IMR-90 (cell line): ENCODE measurements around the gene NR5A1. TPM values are rescaled to one million over a fixed set of nuclear protein-coding genes. Genes with fewer than 3 reads are reported as not detected.

Source experiments
- ATAC-seq: fragments of 200-7000 bp; cut with Tn5 transposase; 2 replicates; pipeline ENCODE4 v1.9.1; 2020; ENCODE audit warnings: low read depth, mild to moderate bottlenecking, moderate library complexity
- BruUV-seq: library from RNA; stranded (reverse); fragments of 400-500 nt; replicated peaks from 2 replicates; lab custom pipeline; 2021; lab: Mats Ljungman, UMichigan
- CTCF ChIA-PET: fragments of 300-600 bp; formaldehyde crosslinking; extraction: SDS; loops from one replicate; lab custom pipeline; 2021; ENCODE audit warnings: antibody characterized with exemption; lab: Yijun Ruan, JAX
- POLR2A ChIA-PET: fragments of 300-600 bp; sonication (Branson Sonifier 250); formaldehyde crosslinking; loops from one replicate; lab custom pipeline; 2022; ENCODE audit warnings: antibody characterized with exemption; ENCODE audit not compliant: unreplicated experiment; lab: Charles Lee
- DNase-seq: peaks from one replicate; pipeline ENCODE4 v3.0.0; 2013
- H2AFZ ChIP-seq: replicated peaks from 2 replicates; pipeline ENCODE3; 2013; ENCODE audit warnings: low read length, mild to moderate bottlenecking; ENCODE audit not compliant: poor library complexity
- H2AK5ac ChIP-seq: 2 replicates; pipeline ENCODE4 v1.6.1; 2013; ENCODE audit warnings: low read depth, low read length, inconsistent platforms
- H2AK9ac ChIP-seq: replicated peaks from 2 replicates; pipeline ENCODE3; 2013; ENCODE audit warnings: mild to moderate bottlenecking, low read depth, low read length, moderate library complexity; ENCODE audit not compliant: poor library complexity
- H2BK120ac ChIP-seq: 2 replicates; pipeline ENCODE4 v1.6.1; 2013; ENCODE audit warnings: low read depth, low read length, inconsistent platforms
- H2BK15ac ChIP-seq: 3 replicates; pipeline ENCODE4 v1.6.1; 2013; ENCODE audit warnings: low read depth, low read length, inconsistent platforms
- H2BK20ac ChIP-seq: 2 replicates; pipeline ENCODE4 v1.6.1; 2013; ENCODE audit warnings: low read depth, mild to moderate bottlenecking, inconsistent platforms, low read length, moderate library complexity
- H2BK5ac ChIP-seq: 2 replicates; pipeline ENCODE4 v1.6.1; 2013; ENCODE audit warnings: mild to moderate bottlenecking, low read depth, low read length, inconsistent platforms; ENCODE audit not compliant: poor library complexity, severe bottlenecking
- H3K14ac ChIP-seq: replicated peaks from 2 replicates; pipeline ENCODE4 v1.6.1; 2013; ENCODE audit warnings: low read depth, low read length, inconsistent platforms
- H3K18ac ChIP-seq: 2 replicates; pipeline ENCODE4 v1.6.1; 2013; ENCODE audit warnings: low read depth, low read length, control low read depth
- H3K23ac ChIP-seq: 2 replicates; pipeline ENCODE4 v1.6.1; 2013; ENCODE audit warnings: low read depth, low read length, inconsistent platforms
- H3K27ac ChIP-seq: 2 replicates; pipeline ENCODE4 v1.5.1; 2013; ENCODE audit warnings: mild to moderate bottlenecking, control low read depth, low read length; ENCODE audit not compliant: insufficient read depth
- H3K27me3 ChIP-seq: 2 replicates; pipeline ENCODE4 v1.6.1; 2013; ENCODE audit warnings: low read length; ENCODE audit not compliant: control insufficient read depth, insufficient read depth
- H3K36me3 ChIP-seq: 2 replicates; pipeline ENCODE4 v1.6.1; 2013; ENCODE audit warnings: low read length, mixed read lengths; ENCODE audit not compliant: control insufficient read depth, insufficient read depth
- H3K4ac ChIP-seq: 2 replicates; pipeline ENCODE4 v1.6.1; 2013; ENCODE audit warnings: low read depth, low read length, inconsistent platforms
- H3K4me1 ChIP-seq: 2 replicates; pipeline ENCODE4 v1.6.1; 2013; ENCODE audit warnings: low read length, mixed read lengths; ENCODE audit not compliant: control insufficient read depth, insufficient read depth
- H3K4me2 ChIP-seq: 2 replicates; pipeline ENCODE4 v1.6.1; 2013; ENCODE audit warnings: low read depth, mild to moderate bottlenecking, control low read depth, low read length, moderate library complexity
- H3K4me3 ChIP-seq: 2 replicates; pipeline ENCODE4 v1.5.1; 2013; ENCODE audit warnings: low read depth, mild to moderate bottlenecking, control low read depth, low read length, moderate library complexity; ENCODE audit not compliant: insufficient read depth
- H3K56ac ChIP-seq: 2 replicates; pipeline ENCODE4 v1.6.1; 2013; ENCODE audit warnings: low read length, inconsistent platforms; ENCODE audit not compliant: insufficient read depth; ENCODE audit errors: extremely low read depth
- H3K79me1 ChIP-seq, 2 experiments: 2 replicates each; pipeline ENCODE4 v1.6.1; 2013; ENCODE audit warnings: low read length in 2 of 2, inconsistent platforms in 1 of 2, low read depth in 1 of 2
- H3K9ac ChIP-seq: 2 replicates; pipeline ENCODE4 v1.6.1; 2013; ENCODE audit warnings: low read depth, low read length, control low read depth
- H3K9me1 ChIP-seq: 2 replicates; pipeline ENCODE4 v1.6.1; 2013; ENCODE audit warnings: low read length, inconsistent platforms; ENCODE audit not compliant: insufficient read depth
- H3K9me3 ChIP-seq: 2 replicates; pipeline ENCODE4 v1.6.1; 2013; ENCODE audit warnings: low read length; ENCODE audit not compliant: control insufficient read depth, insufficient read depth
- H4K20me1 ChIP-seq: 2 replicates; pipeline ENCODE4 v1.6.1; 2013; ENCODE audit warnings: low read length, inconsistent platforms; ENCODE audit not compliant: insufficient read depth
- H4K5ac ChIP-seq: 2 replicates; pipeline ENCODE4 v1.6.1; 2013; ENCODE audit warnings: mild to moderate bottlenecking, low read depth, low read length, control low read depth
- H4K8ac ChIP-seq, 2 experiments: 2 replicates each; pipeline ENCODE4 v1.6.1; 2013; ENCODE audit warnings: low read depth in 2 of 2, low read length in 2 of 2, control low read depth in 1 of 2, inconsistent platforms in 1 of 2
- H4K91ac ChIP-seq: 2 replicates; pipeline ENCODE4 v1.6.1; 2013; ENCODE audit warnings: low read depth, low read length, inconsistent platforms; ENCODE audit not compliant: insufficient read depth
- BHLHE40 ChIP-seq: fragments of 150-350 bp; IDR thresholded peaks from 2 replicates; pipeline ENCODE4 v1.6.1; 2016; ENCODE audit warnings: mild to moderate bottlenecking, low read depth, low read length
- CEBPB ChIP-seq: IDR thresholded peaks from 2 replicates; pipeline ENCODE4 v1.6.1; 2012; ENCODE audit warnings: low read depth, low read length, improper control_type of control experiment
- CHD1 ChIP-seq: IDR thresholded peaks from 2 replicates; pipeline ENCODE4 v1.6.1; 2012; ENCODE audit warnings: low read depth, low read length, improper control_type of control experiment
- CTCF ChIP-seq: conservative IDR thresholded peaks from 2 replicates; pipeline ENCODE4 v1.5.1; 2012; ENCODE audit warnings: mild to moderate bottlenecking, low read depth, low read length, improper control_type of control experiment
- ELK1 ChIP-seq: fragments of 150-350 bp; IDR thresholded peaks from 2 replicates; pipeline ENCODE4 v1.6.1; 2016; ENCODE audit warnings: low read depth, mild to moderate bottlenecking, low read length, moderate library complexity, borderline replicate concordance
- FOS ChIP-seq: fragments of 150-350 bp; IDR thresholded peaks from 2 replicates; pipeline ENCODE4 v1.6.1; 2016; ENCODE audit warnings: low read depth, low read length
- MAFK ChIP-seq: IDR thresholded peaks from 2 replicates; pipeline ENCODE4 v1.6.1; 2012; ENCODE audit warnings: low read depth, low read length, improper control_type of control experiment
- MAZ ChIP-seq: IDR thresholded peaks from 2 replicates; pipeline ENCODE4 v1.6.1; 2012; ENCODE audit warnings: low read depth, mild to moderate bottlenecking, low read length, improper control_type of control experiment, moderate library complexity, borderline replicate concordance
- MXI1 ChIP-seq: IDR thresholded peaks from 2 replicates; pipeline ENCODE4 v1.6.1; 2012; ENCODE audit warnings: low read depth, mild to moderate bottlenecking, low read length, moderate library complexity, borderline replicate concordance
- NFE2L2 ChIP-seq: fragments of 150-350 bp; IDR thresholded peaks from 2 replicates; pipeline ENCODE4 v1.6.1; 2016; ENCODE audit warnings: low read depth, mild to moderate bottlenecking, low read length
- POLR2A ChIP-seq: IDR thresholded peaks from 2 replicates; pipeline ENCODE4 v1.6.1; 2012; ENCODE audit warnings: mild to moderate bottlenecking, low read depth, low read length
- RAD21 ChIP-seq: IDR thresholded peaks from 2 replicates; pipeline ENCODE4 v1.6.1; 2012; ENCODE audit warnings: low read length, improper control_type of control experiment
- RCOR1 ChIP-seq: IDR thresholded peaks from 2 replicates; pipeline ENCODE4 v1.6.1; 2012; ENCODE audit warnings: mild to moderate bottlenecking, low read length, improper control_type of control experiment; ENCODE audit not compliant: insufficient replicate concordance
- RFX5 ChIP-seq: IDR thresholded peaks from 2 replicates; pipeline ENCODE4 v1.8.0; 2012; ENCODE audit warnings: low read depth, mild to moderate bottlenecking, low read length, moderate library complexity
- SMC3 ChIP-seq: fragments of 150-350 bp; IDR thresholded peaks from 2 replicates; pipeline ENCODE4 v1.6.1; 2016; ENCODE audit warnings: low read depth, mild to moderate bottlenecking, antibody characterized with exemption, low read length, moderate library complexity
- USF2 ChIP-seq: fragments of 150-350 bp; IDR thresholded peaks from 2 replicates; pipeline ENCODE4 v1.6.1; 2017; ENCODE audit warnings: mild to moderate bottlenecking, antibody characterized with exemption, low read length, low read depth
- WGBS, 2 experiments: methylation state at CpG; one replicate each; pipeline versions ENCODE4 v1.1.5 to v1.1.7; 2013; ENCODE audit warnings: missing lambda C conversion rate in 2 of 2; ENCODE audit not compliant: insufficient read length in 1 of 2; ENCODE audit errors: extremely low coverage in 2 of 2; 5-methylcytosine and 5-hydroxymethylcytosine counted together
- dilution Hi-C: fragments of 300-500 bp; cut with HindIII; formaldehyde crosslinking; loops from one replicate; pipeline ENCODE4 v1.14.3; 2018; ENCODE audit warnings: low sequenced_read_pairs; ENCODE audit not compliant: unreplicated experiment
- in situ Hi-C: fragments of 300-500 bp; cut with MboI; formaldehyde crosslinking; loops from 3 replicates; pipeline ENCODE4 v1.14.3; 2019; ENCODE audit warnings: low sequenced_read_pairs, inconsistent platforms, mixed read lengths
- intact Hi-C: fragments of 100-400 bp; cut with micrococcal nuclease; formaldehyde crosslinking; loops from 2 replicates; pipeline ENCODE4 v1.10.0; 2022
- polyA plus RNA-seq, 3 experiments: library from polyadenylated mRNA; depleted of rRNA; stranded (reverse); fragments of >200 nt; gene quantifications; 2 replicates each; pipeline ENCODE4 v1.2.3, GENCODE V29; 2012; ENCODE audit warnings: low replicate concordance in 1 of 3
- total RNA-seq: library from RNA; depleted of rRNA; stranded (reverse); fragments of >200 nt; gene quantifications from 2 replicates; pipeline ENCODE4 v1.2.3, GENCODE V29; 2012

NR5A1 gene
- total and polyA plus RNA-seq, 2 of the 4 experiments (the other 2 are of a cell fraction) = not detected

GRCh38 chr9:124535846-124536245, 28.6 kb upstream of the NR5A1 start:
- Histone ChIP-seq H3K27ac (no peak overlapping the region; the same call in 1 of the 2 replicates), H3K79me1 (no peaks in the 10 kb centered on the region), H3K23ac (no peak overlapping the region), H2BK15ac (no peak overlapping the region), H4K5ac (no peak overlapping the region), H2AK5ac (no peak overlapping the region), H4K20me1 (no peaks in the 10 kb centered on the region), H3K14ac (no peak overlapping the region), H3K4me3 (no peak overlapping the region), H2BK120ac (no peak overlapping the region), H4K91ac (no peak overlapping the region), H3K4me2 (no peak overlapping the region), H3K9ac (no peak overlapping the region), H4K8ac (no peak overlapping the region), H2BK5ac (no peak overlapping the region), H3K9me1 (no peaks in the 10 kb centered on the region), H3K36me3 (no peaks in the 10 kb centered on the region), H2AK9ac (no peak overlapping the region), H3K56ac (no peak overlapping the region), H3K18ac (no peak overlapping the region), H3K4ac (no peak overlapping the region), H2AFZ (no peak overlapping the region), H3K4me1 (no peaks in the 10 kb centered on the region), H2BK20ac (no peak overlapping the region), H3K9me3 (no peaks in the 10 kb centered on the region), H3K27me3 (peaks cover 6% of the 10 kb centered on the region; the same call in 1 of the 2 replicates)
- WGBS, 2 experiments = 91% methylated on average over 9 of the region's 10 CpGs; no CpG with 5 or more reads in 1 of the 2 experiments
- intact Hi-C loops (loop anchor here (1.0 to 5.0 kb wide), 2 partner anchors 117 to 409 kb away; no protein-coding TSS in a partner anchor), dilution Hi-C loops (no loop called here), in situ Hi-C loops (no loop called here)
- CTCF ChIA-PET = interaction anchor here (0.7 to 2.0 kb wide), 5 partner anchors 16 to 278 kb away, joined by 5 to 25 read pairs (median 7); partner anchors contain the start of gene NEK6
- no peak for ATAC-seq
- TF ChIP-seq ELK1 = no peak
- no peak for TF ChIP-seq MAFK
- no peak for TF ChIP-seq NFE2L2
- no peak for TF ChIP-seq POLR2A
- no peak for TF ChIP-seq BHLHE40
- no peak for TF ChIP-seq FOS
- TF ChIP-seq RCOR1 = no peak
- TF ChIP-seq RFX5 = no peak
- TF ChIP-seq RAD21 = no peak
- TF ChIP-seq MXI1 = no peak
- no peak for TF ChIP-seq USF2
- no peak for TF ChIP-seq CEBPB
- no peak for TF ChIP-seq MAZ
- TF ChIP-seq CHD1 = no peak
- no peak for TF ChIP-seq CTCF
- TF ChIP-seq SMC3 = no peak
- no TSS peak for BruUV-seq
- POLR2A ChIA-PET = interaction anchor here (0.5 kb wide), 1 partner anchor 12 kb away, joined by 3 read pairs; no protein-coding TSS in a partner anchor
- DNase-seq = no peak
